Keratinocyte (primary cell): Measurements from ENCODE around the gene COL6A2.

ENCODE experiments used
- EZH2 ChIP-seq: IDR thresholded peaks from one replicate; pipeline ENCODE4 v1.6.1; 2012; ENCODE audit warnings: inconsistent platforms, mild to moderate bottlenecking, low read length, moderate library complexity
- TF ChIP-seq, protein P1 (sequence below), 3 experiments: IDR thresholded peaks in 1 of 3; conservative IDR thresholded peaks in 1 of 3; optimal IDR thresholded peaks in 1 of 3; 2 replicates in 2 of 3; 3 replicates in 1 of 3; pipeline versions ENCODE3 to v1.5.1; 2011; ENCODE audit warnings: low read length in 3 of 3, mild to moderate bottlenecking in 3 of 3, moderate library complexity in 2 of 3, control low read depth in 1 of 3, inconsistent platforms in 1 of 3; ENCODE audit not compliant: insufficient read depth in 2 of 3; ENCODE audit errors: extremely low read depth in 1 of 3

DNA sequence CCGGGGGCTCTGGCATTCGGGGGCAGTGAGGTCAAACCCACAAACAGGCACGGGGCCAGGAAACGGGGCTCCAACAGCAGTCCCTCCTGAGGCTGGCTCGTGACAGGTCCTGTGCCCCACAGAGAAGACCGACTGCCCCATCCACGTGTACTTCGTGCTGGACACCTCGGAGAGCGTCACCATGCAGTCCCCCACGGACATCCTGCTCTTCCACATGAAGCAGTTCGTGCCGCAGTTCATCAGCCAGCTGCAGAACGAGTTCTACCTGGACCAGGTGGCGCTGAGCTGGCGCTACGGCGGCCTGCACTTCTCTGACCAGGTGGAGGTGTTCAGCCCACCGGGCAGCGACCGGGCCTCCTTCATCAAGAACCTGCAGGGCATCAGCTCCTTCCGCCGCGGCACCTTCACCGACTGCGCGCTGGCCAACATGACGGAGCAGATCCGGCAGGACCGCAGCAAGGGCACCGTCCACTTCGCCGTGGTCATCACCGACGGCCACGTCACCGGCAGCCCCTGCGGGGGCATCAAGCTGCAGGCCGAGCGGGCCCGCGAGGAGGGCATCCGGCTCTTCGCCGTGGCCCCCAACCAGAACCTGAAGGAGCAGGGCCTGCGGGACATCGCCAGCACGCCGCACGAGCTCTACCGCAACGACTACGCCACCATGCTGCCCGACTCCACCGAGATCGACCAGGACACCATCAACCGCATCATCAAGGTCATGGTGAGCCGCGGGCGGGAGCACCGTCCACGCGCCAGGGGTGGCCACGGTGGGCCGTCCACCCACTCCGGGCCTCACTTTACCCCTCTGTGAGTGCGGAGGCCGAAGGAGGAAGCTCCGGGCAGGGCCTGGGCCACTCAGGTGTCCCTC is 14.2 kb downstream of the COL6A2 start:
- TF ChIP-seq, protein P1, sequence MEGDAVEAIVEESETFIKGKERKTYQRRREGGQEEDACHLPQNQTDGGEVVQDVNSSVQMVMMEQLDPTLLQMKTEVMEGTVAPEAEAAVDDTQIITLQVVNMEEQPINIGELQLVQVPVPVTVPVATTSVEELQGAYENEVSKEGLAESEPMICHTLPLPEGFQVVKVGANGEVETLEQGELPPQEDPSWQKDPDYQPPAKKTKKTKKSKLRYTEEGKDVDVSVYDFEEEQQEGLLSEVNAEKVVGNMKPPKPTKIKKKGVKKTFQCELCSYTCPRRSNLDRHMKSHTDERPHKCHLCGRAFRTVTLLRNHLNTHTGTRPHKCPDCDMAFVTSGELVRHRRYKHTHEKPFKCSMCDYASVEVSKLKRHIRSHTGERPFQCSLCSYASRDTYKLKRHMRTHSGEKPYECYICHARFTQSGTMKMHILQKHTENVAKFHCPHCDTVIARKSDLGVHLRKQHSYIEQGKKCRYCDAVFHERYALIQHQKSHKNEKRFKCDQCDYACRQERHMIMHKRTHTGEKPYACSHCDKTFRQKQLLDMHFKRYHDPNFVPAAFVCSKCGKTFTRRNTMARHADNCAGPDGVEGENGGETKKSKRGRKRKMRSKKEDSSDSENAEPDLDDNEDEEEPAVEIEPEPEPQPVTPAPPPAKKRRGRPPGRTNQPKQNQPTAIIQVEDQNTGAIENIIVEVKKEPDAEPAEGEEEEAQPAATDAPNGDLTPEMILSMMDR (optimal IDR thresholded peaks at IDR 0.05 in 1 of 3, IDR thresholded peaks at IDR 0.05 in 1 of 3, conservative IDR thresholded peaks at IDR 0.05 in 1 of 3; ENCODE audit: extremely low read depth in 1 of 3, insufficient read depth in 2 of 3, low read length in 3 of 3), result no peak
- no peak for TF ChIP-seq EZH2
